Measurements from ENCODE around the gene ANGPT4.

DNA sequence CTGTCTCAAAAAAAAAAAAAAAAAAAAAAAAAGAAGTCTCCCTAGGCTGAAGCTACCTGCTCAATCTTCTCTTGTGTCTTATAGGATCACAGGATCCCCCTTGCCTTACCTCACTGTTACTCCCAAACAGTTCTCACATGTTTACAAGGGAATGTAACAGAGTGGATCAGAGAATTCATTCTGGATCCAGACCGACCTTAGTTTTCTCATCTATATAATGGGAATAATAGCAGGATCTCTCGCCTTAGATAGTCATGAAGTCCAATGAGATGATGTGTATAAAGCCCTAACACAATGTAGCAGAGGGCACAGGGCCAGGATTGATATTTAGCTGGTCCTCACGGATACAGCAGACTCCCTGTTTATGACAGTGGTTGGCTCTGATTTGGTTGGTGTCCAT, 84.9 kb downstream of the ANGPT4 start:
- no peak for TF ChIP-seq CREB1 (IDR thresholded peaks at IDR 0.05)
- TF ChIP-seq, protein P1, sequence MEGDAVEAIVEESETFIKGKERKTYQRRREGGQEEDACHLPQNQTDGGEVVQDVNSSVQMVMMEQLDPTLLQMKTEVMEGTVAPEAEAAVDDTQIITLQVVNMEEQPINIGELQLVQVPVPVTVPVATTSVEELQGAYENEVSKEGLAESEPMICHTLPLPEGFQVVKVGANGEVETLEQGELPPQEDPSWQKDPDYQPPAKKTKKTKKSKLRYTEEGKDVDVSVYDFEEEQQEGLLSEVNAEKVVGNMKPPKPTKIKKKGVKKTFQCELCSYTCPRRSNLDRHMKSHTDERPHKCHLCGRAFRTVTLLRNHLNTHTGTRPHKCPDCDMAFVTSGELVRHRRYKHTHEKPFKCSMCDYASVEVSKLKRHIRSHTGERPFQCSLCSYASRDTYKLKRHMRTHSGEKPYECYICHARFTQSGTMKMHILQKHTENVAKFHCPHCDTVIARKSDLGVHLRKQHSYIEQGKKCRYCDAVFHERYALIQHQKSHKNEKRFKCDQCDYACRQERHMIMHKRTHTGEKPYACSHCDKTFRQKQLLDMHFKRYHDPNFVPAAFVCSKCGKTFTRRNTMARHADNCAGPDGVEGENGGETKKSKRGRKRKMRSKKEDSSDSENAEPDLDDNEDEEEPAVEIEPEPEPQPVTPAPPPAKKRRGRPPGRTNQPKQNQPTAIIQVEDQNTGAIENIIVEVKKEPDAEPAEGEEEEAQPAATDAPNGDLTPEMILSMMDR (IDR thresholded peaks at IDR 0.05; ENCODE audit: control extremely low read depth in 1 of 3, insufficient read depth in 1 of 3, low read depth in 1 of 3, low read length in 3 of 3), result no peak
- TF ChIP-seq YY1 (IDR thresholded peaks at IDR 0.05; ENCODE audit: low read depth, low read length), result no peak
- no peak for TF ChIP-seq EZH2 (IDR thresholded peaks at IDR 0.05; ENCODE audit: low read depth, low read length, severe bottlenecking)
- TF ChIP-seq SIX5 (IDR thresholded peaks at IDR 0.05; ENCODE audit: low read depth, low read length), result no peak
- no peak for TF ChIP-seq KDM5A (IDR thresholded peaks at IDR 0.05; ENCODE audit: low read length)
- no peak for TF ChIP-seq TCF12 (IDR thresholded peaks at IDR 0.05; ENCODE audit: low read depth, low read length)
- no peak for TF ChIP-seq TBP (IDR thresholded peaks at IDR 0.05; ENCODE audit: low read depth, low read length)
- TF ChIP-seq CHD1 (IDR thresholded peaks at IDR 0.05; ENCODE audit: low read depth, low read length), result no peak
